Endodermal cell (in vitro differentiated cells): Measurements from ENCODE around the gene CREBL2. TPM values are rescaled to one million over a fixed set of nuclear protein-coding genes. Genes with fewer than 3 reads are reported as not detected.
"Not testable (repeated sequence)": the region's sequence is repeated elsewhere in the genome, so short reads cannot be mapped to it uniquely, and the experiment has no call there.

Experiments used
- DNase-seq: peaks from one replicate; pipeline ENCODE4 v3.0.0-alpha.2; 2017
- H3K27ac ChIP-seq: 2 replicates; pipeline ENCODE4 v1.5.1; 2013; ENCODE audit warnings: mild to moderate bottlenecking, low read depth, low read length, moderate library complexity
- H3K27me3 ChIP-seq: 2 replicates; pipeline ENCODE4 v1.6.1; 2013; ENCODE audit warnings: mild to moderate bottlenecking, low read length, moderate library complexity; ENCODE audit not compliant: insufficient read depth, control insufficient read depth, poor library complexity, severe bottlenecking
- H3K36me3 ChIP-seq: 2 replicates; pipeline ENCODE4 v1.7.0; 2013; ENCODE audit warnings: mild to moderate bottlenecking, low read length, moderate library complexity; ENCODE audit not compliant: control insufficient read depth, insufficient read depth
- H3K4me1 ChIP-seq: one replicate; pipeline ENCODE4 v1.7.0; 2013; ENCODE audit warnings: low read length; ENCODE audit not compliant: control insufficient read depth, insufficient read depth
- H3K4me3 ChIP-seq: 2 replicates; pipeline ENCODE4 v1.5.1; 2013; ENCODE audit warnings: mild to moderate bottlenecking, low read length, moderate library complexity
- H3K9ac ChIP-seq: 2 replicates; pipeline ENCODE4 v1.6.1; 2013; ENCODE audit warnings: mild to moderate bottlenecking, low read length, moderate library complexity; ENCODE audit not compliant: poor library complexity, severe bottlenecking; ENCODE audit errors: extremely low read depth
- H3K9me3 ChIP-seq: 2 replicates; pipeline ENCODE4 v1.6.1; 2013; ENCODE audit warnings: mild to moderate bottlenecking, low read length, moderate library complexity; ENCODE audit not compliant: control insufficient read depth
- H3K27ac Mint-ChIP-seq: 2 replicates; pipeline ENCODE4 v1.8.0; 2020; ENCODE audit warnings: mixed read lengths
- H3K27me3 Mint-ChIP-seq: 2 replicates; pipeline ENCODE4 v1.8.0; 2021; ENCODE audit warnings: mild to moderate bottlenecking, mixed read lengths; ENCODE audit not compliant: insufficient read depth
- H3K36me3 Mint-ChIP-seq: 2 replicates; pipeline ENCODE4 v1.8.0; 2020; ENCODE audit warnings: low read depth, mixed read lengths
- H3K4me1 Mint-ChIP-seq: 2 replicates; pipeline ENCODE4 v1.8.0; 2020; ENCODE audit warnings: mixed read lengths
- H3K4me3 Mint-ChIP-seq: 2 replicates; pipeline ENCODE4 v1.8.0; 2020; ENCODE audit warnings: mild to moderate bottlenecking, moderate library complexity, mixed read lengths
- H3K9me3 Mint-ChIP-seq: 2 replicates; pipeline ENCODE4 v1.8.0; 2020; ENCODE audit warnings: mild to moderate bottlenecking, mixed read lengths
- CTCF ChIP-seq: fragments of 200-600 bp; sonication (generic); conservative IDR thresholded peaks from 2 replicates; pipeline ENCODE4 v1.5.0; 2021; ENCODE audit warnings: antibody characterized with exemption, mild to moderate bottlenecking
- WGBS, 2 experiments: methylation state at CpG; one replicate each; pipeline versions ENCODE4 v1.1.5 to v1.1.7; 2013; ENCODE audit warnings: missing lambda C conversion rate in 2 of 2, mixed read lengths in 1 of 2; ENCODE audit not compliant: insufficient coverage in 1 of 2, insufficient read length in 1 of 2; 5-methylcytosine and 5-hydroxymethylcytosine counted together
- total RNA-seq, 2 donors: library from RNA; stranded (reverse); fragmentation: NEBNext Ultra II Directional in 1 of 2; extraction: Animal tissue kit (Norgen Biotek cat#: 25700) in 1 of 2; gene quantifications; 2 replicates in 1 of 2; 3 replicates in 1 of 2; pipeline ENCODE4 v1.2.1, GENCODE V29; 2021

CREBL2 gene
- total RNA-seq, 2 donors from 2014 or later, result 27.2 to 46.9 TPM

GRCh38 chr12:12613344-12613743 lies 1.7 kb downstream of the CREBL2 start:
- no peaks in the 10 kb centered on the region for H3K9me3 ChIP-seq
- Mint-ChIP-seq H3K27ac (no peak overlapping the region), H3K27me3 (no peaks in the 10 kb centered on the region), H3K4me3 (peak overlapping the region; percentile 83), H3K36me3 (peaks cover 24% of the 10 kb centered on the region), H3K4me1 (peaks cover 22% of the 10 kb centered on the region), H3K9me3 (peaks cover 13% of the 10 kb centered on the region)
- no peaks in the 10 kb centered on the region for H3K27me3 ChIP-seq
- WGBS, 2 experiments, result 87 to 93% methylated on average over 2 to 4 of the region's 4 CpGs
- no peak overlapping the region for H3K9ac ChIP-seq
- peak overlapping the region; percentile 89 for H3K4me3 ChIP-seq
- H3K36me3 ChIP-seq, result no peaks in the 10 kb centered on the region
- DNase-seq, result no peak
- TF ChIP-seq CTCF, result no peak
- H3K27ac ChIP-seq, result no peak overlapping the region
- no peaks in the 10 kb centered on the region for H3K4me1 ChIP-seq

GRCh38 chr12:12614342-12614741 lies 2.7 kb downstream of the CREBL2 start:
- no peaks in the 10 kb centered on the region for H3K27me3 ChIP-seq
- Mint-ChIP-seq H3K9me3 (peaks cover 22% of the 10 kb centered on the region), H3K27ac (no peak overlapping the region), H3K4me3 (no peak overlapping the region), H3K4me1 (peaks cover 22% of the 10 kb centered on the region), H3K36me3 (peaks cover 33% of the 10 kb centered on the region), H3K27me3 (no peaks in the 10 kb centered on the region)
- no peak overlapping the region for H3K4me3 ChIP-seq
- H3K9me3 ChIP-seq, result peaks cover 6% of the 10 kb centered on the region
- no peak overlapping the region for H3K9ac ChIP-seq
- DNase-seq, result no peak
- no peaks in the 10 kb centered on the region for H3K4me1 ChIP-seq
- 84 to 100% methylated on average over 3 to 4 of the region's 4 CpGs for WGBS, 2 experiments
- no peak overlapping the region for H3K27ac ChIP-seq
- no peak for TF ChIP-seq CTCF
- H3K36me3 ChIP-seq, result no peaks in the 10 kb centered on the region

GRCh38 chr12:12616512-12617310 lies 5.0 kb downstream of the CREBL2 start:
- H3K9me3 ChIP-seq, result peaks cover 12% of the 10 kb centered on the region
- H3K27ac ChIP-seq, result no peak overlapping the region
- TF ChIP-seq CTCF, result no peak
- H3K4me1 Mint-ChIP-seq, result peaks cover 20% of the 10 kb centered on the region
- peaks cover 32% of the 10 kb centered on the region for H3K9me3 Mint-ChIP-seq
- H3K9ac ChIP-seq, result no peak overlapping the region
- H3K36me3 ChIP-seq, result no peaks in the 10 kb centered on the region
- no peak overlapping the region for H3K4me3 ChIP-seq
- H3K4me3 Mint-ChIP-seq, result no peak overlapping the region
- no peaks in the 10 kb centered on the region for H3K4me1 ChIP-seq
- WGBS, 2 experiments, result 90 to 100% methylated on average over 3 to 4 of the region's 4 CpGs
- H3K27me3 Mint-ChIP-seq, result no peaks in the 10 kb centered on the region
- peaks cover 53% of the 10 kb centered on the region for H3K36me3 Mint-ChIP-seq
- no peak for DNase-seq
- no peaks in the 10 kb centered on the region for H3K27me3 ChIP-seq
- H3K27ac Mint-ChIP-seq, result peak overlapping the region; percentile 12

- not testable (repeated sequence) for H3K27ac ChIP-seq, H3K27me3 ChIP-seq, H3K27ac Mint-ChIP-seq, DNase-seq, H3K4me3 Mint-ChIP-seq, H3K27me3 Mint-ChIP-seq, H3K4me3 ChIP-seq, H3K4me1 ChIP-seq, H3K9ac ChIP-seq, H3K36me3 ChIP-seq
- WGBS, 2 experiments, result 81 to 96% methylated on average over 2 to 23 of the region's 23 CpGs
- Mint-ChIP-seq H3K36me3 (peaks cover 58% of the 10 kb centered on the region), H3K4me1 (peaks cover 16% of the 10 kb centered on the region), H3K9me3 (peaks cover 32% of the 10 kb centered on the region)
- peaks cover 12% of the 10 kb centered on the region for H3K9me3 ChIP-seq
These were observed 6.4 kb downstream of the CREBL2 start for GRCh38 chr12:12618064-12618463.
